ENCODE measurements around the gene JAK1.

The JAK1 gene

DNA sequence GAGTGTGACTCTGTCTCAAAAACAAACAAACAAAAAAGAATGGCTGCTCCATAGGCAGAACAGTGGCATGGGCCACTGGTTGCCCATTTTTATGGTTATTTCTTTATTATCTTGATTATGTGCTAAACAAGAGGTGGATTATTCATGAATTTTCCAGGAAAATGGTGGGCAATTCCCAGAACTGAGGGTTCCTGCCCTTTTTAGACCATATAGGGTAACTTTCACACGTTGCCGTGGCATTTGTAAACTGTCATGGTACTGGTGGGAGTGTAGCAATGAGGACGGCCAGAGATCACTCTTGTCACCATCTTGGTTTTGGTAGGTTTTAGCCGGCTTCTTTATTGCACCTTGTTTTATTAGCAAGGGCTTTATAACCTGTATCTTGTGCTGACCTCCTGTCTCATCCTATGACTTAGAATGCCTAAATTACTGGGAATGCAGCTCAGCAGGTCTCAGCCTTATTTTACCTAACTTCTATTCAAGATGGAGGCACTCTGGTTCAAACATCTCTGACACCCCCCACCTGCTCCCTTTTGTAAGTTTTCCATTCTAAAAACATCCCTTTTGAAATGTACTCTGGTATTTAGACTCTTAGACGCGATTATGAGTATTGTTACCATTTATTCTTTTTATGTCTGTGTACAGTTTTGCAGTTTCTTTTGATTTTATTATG is 164.4 kb downstream of the JAK1 start:
- no peak for DNase-seq (ENCODE audit: insufficient read length, low spot score)
- no peak for FAIRE-seq
- TF ChIP-seq POLR2AphosphoS5 (IDR thresholded peaks at IDR 0.05; ENCODE audit: low read depth, low read length) (no peak), POLR2A (IDR thresholded peaks at IDR 0.05; ENCODE audit: low read depth, low read length) (no peak), SPI1 (IDR thresholded peaks at IDR 0.05; ENCODE audit: low read depth, low read length) (no peak), TAF1 (IDR thresholded peaks at IDR 0.05; ENCODE audit: low read depth, low read length) (no peak), PAX5 (IDR thresholded peaks at IDR 0.05; ENCODE audit: insufficient read depth, low read length, severe bottlenecking) (no peak), POU2F2 (IDR thresholded peaks at IDR 0.05; ENCODE audit: low read depth, low read length) (no peak)

- no peak for FAIRE-seq
These were observed 167.5 kb downstream of the JAK1 start for GRCh38 chr1:64798872-64799271.

DNA sequence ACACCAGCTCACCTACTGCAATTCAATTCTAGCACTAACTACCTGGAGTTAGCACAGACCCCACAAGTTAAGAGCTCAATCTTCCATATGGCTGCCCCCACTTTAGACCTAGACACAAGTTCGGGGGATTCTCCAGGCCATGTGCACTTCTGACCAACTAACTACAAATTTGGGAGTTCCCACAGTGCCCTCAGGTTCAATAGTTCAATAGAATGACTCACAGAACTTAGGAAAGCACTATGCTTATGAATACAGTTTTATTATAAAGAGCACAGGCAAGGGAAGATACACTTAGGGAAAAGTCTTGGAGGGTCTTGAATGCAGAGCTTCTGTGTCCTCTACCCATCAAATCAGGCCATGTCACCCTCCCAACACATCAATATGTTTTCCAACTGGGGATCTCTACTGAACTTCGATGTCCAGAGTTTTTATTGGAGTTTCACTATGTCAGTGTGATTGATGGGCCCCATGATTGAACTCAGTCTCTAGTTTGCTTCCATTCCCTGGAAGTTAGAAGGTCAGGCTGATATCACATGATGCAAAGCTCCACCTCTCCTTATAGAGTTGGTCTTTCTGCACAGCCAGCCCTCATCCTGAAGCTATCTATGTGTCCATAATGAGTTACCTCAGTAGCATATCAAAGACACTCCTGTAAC is 175.4 kb downstream of the JAK1 start:
- TF ChIP-seq POLR2AphosphoS5 (IDR thresholded peaks at IDR 0.05; ENCODE audit: low read depth, low read length) (no peak), SPI1 (IDR thresholded peaks at IDR 0.05; ENCODE audit: low read depth, low read length) (no peak), POLR2A (IDR thresholded peaks at IDR 0.05; ENCODE audit: low read depth, low read length) (no peak), TAF1 (IDR thresholded peaks at IDR 0.05; ENCODE audit: low read depth, low read length) (no peak), POU2F2 (IDR thresholded peaks at IDR 0.05; ENCODE audit: low read depth, low read length) (no peak), PAX5 (IDR thresholded peaks at IDR 0.05; ENCODE audit: insufficient read depth, low read length, severe bottlenecking) (no peak)
- DNase-seq (ENCODE audit: insufficient read length, low spot score): no peak
- FAIRE-seq: no peak

More at GRCh38 chr1:64798872-64799271, 167.5 kb downstream of the JAK1 start:
- TF ChIP-seq TAF1 (IDR thresholded peaks at IDR 0.05; ENCODE audit: low read depth, low read length) (no peak), SPI1 (IDR thresholded peaks at IDR 0.05; ENCODE audit: low read depth, low read length) (no peak), POLR2A (IDR thresholded peaks at IDR 0.05; ENCODE audit: low read depth, low read length) (no peak)
- DNase-seq (ENCODE audit: insufficient read length, low spot score): no peak

Data from GM12891 (cell line).